H9 (cell line): Measurements from ENCODE around the gene PAFAH1B2. TPM values are rescaled to one million over a fixed set of nuclear protein-coding genes. Genes with fewer than 3 reads are reported as not detected.

Source experiments
- DNase-seq: peaks from one replicate; pipeline ENCODE4 v3.0.0-alpha.2; 2017
- H2AFZ ChIP-seq: one replicate; pipeline ENCODE4 v1.6.1; 2013; ENCODE audit warnings: mild to moderate bottlenecking, low read length, control low read depth, moderate library complexity
- H2AK5ac ChIP-seq: 2 replicates; pipeline ENCODE4 v1.6.1; 2013; ENCODE audit warnings: low read length, control low read depth, mixed read lengths; ENCODE audit not compliant: insufficient read length
- H2BK120ac ChIP-seq: one replicate; pipeline ENCODE4 v1.6.1; 2013; ENCODE audit warnings: low read depth, mild to moderate bottlenecking, low read length, control low read depth, inconsistent platforms; ENCODE audit not compliant: poor library complexity, severe bottlenecking
- H2BK12ac ChIP-seq: 2 replicates; pipeline ENCODE4 v1.6.1; 2013; ENCODE audit warnings: low read length, control low read depth, mixed read lengths, low read depth; ENCODE audit not compliant: insufficient read length
- H2BK15ac ChIP-seq: 2 replicates; pipeline ENCODE4 v1.6.1; 2013; ENCODE audit warnings: low read depth, low read length, control low read depth
- H2BK20ac ChIP-seq: one replicate; pipeline ENCODE4 v1.6.1; 2013; ENCODE audit warnings: low read depth, mild to moderate bottlenecking, low read length, control low read depth, inconsistent platforms; ENCODE audit not compliant: poor library complexity, severe bottlenecking
- H2BK5ac ChIP-seq: 2 replicates; pipeline ENCODE4 v1.6.1; 2013; ENCODE audit warnings: low read length, control low read depth, mixed read lengths; ENCODE audit not compliant: insufficient read length
- H3K14ac ChIP-seq: 2 replicates; pipeline ENCODE4 v1.6.1; 2013; ENCODE audit warnings: low read length, control low read depth; ENCODE audit not compliant: insufficient read depth
- H3K18ac ChIP-seq: 2 replicates; pipeline ENCODE4 v1.6.1; 2013; ENCODE audit warnings: low read depth, mild to moderate bottlenecking, mixed read lengths, low read length, control low read depth; ENCODE audit not compliant: insufficient read length
- H3K23ac ChIP-seq: 2 replicates; pipeline ENCODE4 v1.6.1; 2013; ENCODE audit warnings: low read length, control low read depth, mixed read lengths, low read depth; ENCODE audit not compliant: insufficient read length
- H3K23me2 ChIP-seq: 2 replicates; pipeline ENCODE4 v1.6.1; 2013; ENCODE audit warnings: low read depth, mild to moderate bottlenecking, mixed read lengths, low read length, control low read depth; ENCODE audit not compliant: insufficient read length, poor library complexity, severe bottlenecking
- H3K27ac ChIP-seq: 2 replicates; pipeline ENCODE4 v1.5.1; 2013; ENCODE audit warnings: low read length, control low read depth, mixed read lengths, low read depth; ENCODE audit not compliant: insufficient read length
- H3K27me3 ChIP-seq: 2 replicates; pipeline ENCODE4 v1.6.1; 2013; ENCODE audit warnings: low read length, control low read depth, inconsistent platforms; ENCODE audit not compliant: insufficient read depth
- H3K4ac ChIP-seq: 2 replicates; pipeline ENCODE4 v1.6.1; 2013; ENCODE audit warnings: low read depth, mild to moderate bottlenecking, control low read depth, inconsistent platforms, low read length, moderate library complexity
- H3K4me1 ChIP-seq: 2 replicates; pipeline ENCODE4 v1.6.1; 2013; ENCODE audit warnings: low read length, control low read depth, inconsistent platforms; ENCODE audit not compliant: insufficient read depth
- H3K4me2 ChIP-seq: 2 replicates; pipeline ENCODE4 v1.6.1; 2013; ENCODE audit warnings: low read length, control low read depth, mixed read lengths; ENCODE audit not compliant: insufficient read length, insufficient read depth
- H3K56ac ChIP-seq: 2 replicates; pipeline ENCODE4 v1.6.1; 2013; ENCODE audit warnings: low read depth, mild to moderate bottlenecking, mixed read lengths, low read length, control low read depth; ENCODE audit not compliant: insufficient read length
- H3K79me1 ChIP-seq: 2 replicates; pipeline ENCODE4 v1.6.1; 2013; ENCODE audit warnings: low read depth, mild to moderate bottlenecking, moderate library complexity, low read length, control low read depth, inconsistent platforms; ENCODE audit not compliant: insufficient read depth, poor library complexity, severe bottlenecking
- H3K79me2 ChIP-seq: 2 replicates; pipeline ENCODE4 v1.6.1; 2013; ENCODE audit warnings: low read length, control low read depth, inconsistent platforms; ENCODE audit not compliant: insufficient read depth
- H3K9ac ChIP-seq: 2 replicates; pipeline ENCODE4 v1.6.1; 2013; ENCODE audit warnings: low read length, control low read depth, mixed read lengths; ENCODE audit not compliant: insufficient read length; ENCODE audit errors: extremely low read depth
- H3K9me3 ChIP-seq: one replicate; pipeline ENCODE4 v1.6.1; 2013; ENCODE audit warnings: low read depth, low read length, inconsistent platforms; ENCODE audit not compliant: control insufficient read depth
- H3T11ph ChIP-seq: one replicate; pipeline ENCODE4 v1.6.1; 2013; ENCODE audit warnings: mild to moderate bottlenecking, low read length, control low read depth, inconsistent platforms
- H4K20me1 ChIP-seq: one replicate; pipeline ENCODE4 v1.6.1; 2013; ENCODE audit not compliant: control insufficient read depth, insufficient read length, insufficient read depth
- H4K5ac ChIP-seq: 2 replicates; pipeline ENCODE4 v1.6.1; 2013; ENCODE audit warnings: low read depth, mild to moderate bottlenecking, mixed read lengths, low read length, control low read depth; ENCODE audit not compliant: insufficient read length
- H4K8ac ChIP-seq: replicated peaks from 2 replicates; pipeline ENCODE4 v1.6.1; 2013; ENCODE audit warnings: low read length, control low read depth, mixed read lengths, low read depth; ENCODE audit not compliant: insufficient read length
- H4K91ac ChIP-seq: 2 replicates; pipeline ENCODE4 v1.6.1; 2013; ENCODE audit warnings: low read depth, mild to moderate bottlenecking, moderate library complexity, mixed read lengths, low read length, control low read depth; ENCODE audit not compliant: insufficient read length
- H3K27ac Mint-ChIP-seq, 3 experiments: 2 replicates in 2 of 3; 3 replicates in 1 of 3; pipeline ENCODE4 v1.8.0; 2020 to 2021; ENCODE audit warnings: mixed read lengths in 3 of 3, mild to moderate bottlenecking in 1 of 3, moderate library complexity in 1 of 3
- H3K27me3 Mint-ChIP-seq: 2 replicates; pipeline ENCODE4 v1.8.0; 2021; ENCODE audit warnings: low read depth, mild to moderate bottlenecking, moderate library complexity, mixed read lengths
- H3K36me3 Mint-ChIP-seq, 3 experiments: 2 replicates in 2 of 3; 3 replicates in 1 of 3; pipeline ENCODE4 v1.8.0; 2020 to 2021; ENCODE audit warnings: low read depth in 3 of 3, mixed read lengths in 3 of 3; ENCODE audit not compliant: insufficient read depth in 1 of 3
- H3K4me1 Mint-ChIP-seq, 2 experiments: 2 replicates each; pipeline ENCODE4 v1.8.0; 2020; ENCODE audit warnings: mixed read lengths in 2 of 2
- H3K4me3 Mint-ChIP-seq, 2 experiments: 2 replicates in 1 of 2; 3 replicates in 1 of 2; pipeline ENCODE4 v1.8.0; 2020 to 2021; ENCODE audit warnings: mild to moderate bottlenecking in 2 of 2, mixed read lengths in 2 of 2, moderate library complexity in 1 of 2
- H3K9me3 Mint-ChIP-seq, 2 experiments: 2 replicates in 1 of 2; 3 replicates in 1 of 2; pipeline ENCODE4 v1.8.0; 2020; ENCODE audit warnings: mild to moderate bottlenecking in 2 of 2, mixed read lengths in 2 of 2, moderate library complexity in 1 of 2
- WGBS: extraction: QIAGEN DNeasy Blood & Tissue Kit; methylation state at CpG from one replicate; pipeline ENCODE4 v1.1.7; 2013; ENCODE audit warnings: missing lambda C conversion rate, low lambda C conversion rate, mixed read lengths; ENCODE audit not compliant: insufficient read length; ENCODE audit errors: extremely low coverage; 5-methylcytosine and 5-hydroxymethylcytosine counted together
- total RNA-seq: library from RNA; stranded (reverse); gene quantifications from 2 replicates; pipeline ENCODE4 v1.2.1, GENCODE V29; 2021
- TF ChIP-seq, protein P1 (sequence below): fragments of 200-600 bp; sonication (generic); conservative IDR thresholded peaks from 3 replicates; pipeline ENCODE4 v1.8.0; 2021; ENCODE audit warnings: antibody characterized with exemption, mild to moderate bottlenecking

The PAFAH1B2 gene
- total RNA-seq, 1 experiment from 2014 or later, result 161 TPM

DNA sequence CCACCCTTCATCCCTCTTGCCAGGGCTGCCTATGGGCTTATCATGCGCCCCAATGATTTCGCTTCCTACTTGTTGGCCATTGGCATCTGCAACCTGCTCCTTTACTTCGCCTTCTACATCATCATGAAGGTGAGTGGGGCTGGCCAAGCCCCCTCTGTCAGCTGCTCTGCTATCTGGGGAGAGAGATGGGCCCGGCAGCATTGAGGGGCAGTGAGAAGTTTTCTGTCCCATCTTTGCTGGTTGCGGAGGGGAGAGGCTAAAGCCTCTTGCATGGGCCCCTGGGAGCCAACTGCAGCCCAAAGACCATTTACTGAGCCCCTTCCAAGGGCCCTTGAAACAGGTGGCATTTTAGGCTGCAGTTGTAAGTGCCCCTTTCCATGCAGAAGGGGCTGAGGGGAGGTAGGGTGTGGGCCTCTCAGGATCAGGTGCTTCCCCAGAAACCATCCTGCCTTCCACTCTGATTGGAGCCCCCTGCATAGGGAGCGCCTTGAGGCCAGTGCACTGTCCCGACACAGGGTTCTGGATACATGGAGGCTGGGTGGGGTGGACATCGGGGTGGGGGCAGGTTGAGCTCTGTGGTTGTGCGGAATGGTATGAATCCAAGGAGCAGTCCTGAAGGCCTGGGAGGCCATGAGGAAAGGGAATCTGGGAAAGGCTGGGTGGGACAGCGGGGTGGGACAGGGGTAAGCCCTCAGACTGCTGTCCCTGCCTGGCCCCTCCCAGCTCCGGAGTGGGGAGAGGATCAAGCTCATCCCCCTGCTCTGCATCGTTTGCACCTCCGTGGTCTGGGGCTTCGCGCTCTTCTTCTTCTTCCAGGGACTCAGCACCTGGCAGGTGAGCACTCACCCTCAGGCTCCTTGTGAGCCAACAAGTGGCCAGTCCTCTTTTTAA, 49.3 kb downstream of the PAFAH1B2 start:
- Histone ChIP-seq H3K9me3 (no peaks in the 10 kb centered on the region), H4K5ac (no peak overlapping the region), H2AK5ac (no peak overlapping the region), H2BK5ac (no peak overlapping the region), H3K23ac (no peak overlapping the region), H3K4me1 (no peaks in the 10 kb centered on the region), H3K14ac (no peak overlapping the region), H3K56ac (no peak overlapping the region), H4K8ac (no peak overlapping the region), H3K27me3 (no peaks in the 10 kb centered on the region), H3T11ph (no peak overlapping the region), H3K23me2 (no peaks in the 10 kb centered on the region), H3K27ac (no peak overlapping the region), H2BK20ac (no peak overlapping the region), H3K4me2 (no peak overlapping the region), H2AFZ (no peak overlapping the region), H3K9ac (no peak overlapping the region), H3K79me2 (no peaks in the 10 kb centered on the region), H4K20me1 (no peaks in the 10 kb centered on the region), H4K91ac (no peak overlapping the region), H3K79me1 (no peaks in the 10 kb centered on the region), H2BK120ac (no peak overlapping the region), H2BK12ac (no peak overlapping the region), H3K4ac (no peak overlapping the region), H2BK15ac (no peak overlapping the region), H3K18ac (no peak overlapping the region)
- no CpG with 5 or more reads among the region's 15 CpGs for WGBS
- Mint-ChIP-seq H3K27ac (peak overlapping the region in 1 of 3 experiments; percentile 35; a peak in 2 of 7 replicates), H3K9me3 (peaks cover 0 to 2% of the 10 kb centered on the region in 2 experiments; a peak in 1 of 5 replicates), H3K4me3 (no peak overlapping the region), H3K36me3 (peaks cover 3 to 43% (median 27%) of the 10 kb centered on the region in 3 experiments; a peak in 6 of 7 replicates), H3K27me3 (no peaks in the 10 kb centered on the region), H3K4me1 (peaks cover 10 to 11% of the 10 kb centered on the region in 2 experiments)
- no peak for DNase-seq
- TF ChIP-seq, protein P1, sequence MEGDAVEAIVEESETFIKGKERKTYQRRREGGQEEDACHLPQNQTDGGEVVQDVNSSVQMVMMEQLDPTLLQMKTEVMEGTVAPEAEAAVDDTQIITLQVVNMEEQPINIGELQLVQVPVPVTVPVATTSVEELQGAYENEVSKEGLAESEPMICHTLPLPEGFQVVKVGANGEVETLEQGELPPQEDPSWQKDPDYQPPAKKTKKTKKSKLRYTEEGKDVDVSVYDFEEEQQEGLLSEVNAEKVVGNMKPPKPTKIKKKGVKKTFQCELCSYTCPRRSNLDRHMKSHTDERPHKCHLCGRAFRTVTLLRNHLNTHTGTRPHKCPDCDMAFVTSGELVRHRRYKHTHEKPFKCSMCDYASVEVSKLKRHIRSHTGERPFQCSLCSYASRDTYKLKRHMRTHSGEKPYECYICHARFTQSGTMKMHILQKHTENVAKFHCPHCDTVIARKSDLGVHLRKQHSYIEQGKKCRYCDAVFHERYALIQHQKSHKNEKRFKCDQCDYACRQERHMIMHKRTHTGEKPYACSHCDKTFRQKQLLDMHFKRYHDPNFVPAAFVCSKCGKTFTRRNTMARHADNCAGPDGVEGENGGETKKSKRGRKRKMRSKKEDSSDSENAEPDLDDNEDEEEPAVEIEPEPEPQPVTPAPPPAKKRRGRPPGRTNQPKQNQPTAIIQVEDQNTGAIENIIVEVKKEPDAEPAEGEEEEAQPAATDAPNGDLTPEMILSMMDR, result no peak
